CMK (cell line): ENCODE measurements around the gene HMGXB4.
"Not testable (repeated sequence)": the region's sequence is repeated elsewhere in the genome, so short reads cannot be mapped to it uniquely, and the experiment has no call there.

Experiments
- DNase-seq: peaks from one replicate; pipeline ENCODE4 v3.0.0-alpha.2; 2010; ENCODE audit warnings: low read depth

The HMGXB4 gene, protein sequence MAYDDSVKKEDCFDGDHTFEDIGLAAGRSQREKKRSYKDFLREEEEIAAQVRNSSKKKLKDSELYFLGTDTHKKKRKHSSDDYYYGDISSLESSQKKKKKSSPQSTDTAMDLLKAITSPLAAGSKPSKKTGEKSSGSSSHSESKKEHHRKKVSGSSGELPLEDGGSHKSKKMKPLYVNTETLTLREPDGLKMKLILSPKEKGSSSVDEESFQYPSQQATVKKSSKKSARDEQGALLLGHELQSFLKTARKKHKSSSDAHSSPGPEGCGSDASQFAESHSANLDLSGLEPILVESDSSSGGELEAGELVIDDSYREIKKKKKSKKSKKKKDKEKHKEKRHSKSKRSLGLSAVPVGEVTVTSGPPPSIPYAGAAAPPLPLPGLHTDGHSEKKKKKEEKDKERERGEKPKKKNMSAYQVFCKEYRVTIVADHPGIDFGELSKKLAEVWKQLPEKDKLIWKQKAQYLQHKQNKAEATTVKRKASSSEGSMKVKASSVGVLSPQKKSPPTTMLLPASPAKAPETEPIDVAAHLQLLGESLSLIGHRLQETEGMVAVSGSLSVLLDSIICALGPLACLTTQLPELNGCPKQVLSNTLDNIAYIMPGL

GRCh38 chr22:35257321-35258190 is at the start of gene HMGXB4:
Gene HMGXB4 (plus strand): TSS chr22:35257493. CDS start chr22:35262391, 4,898 bp downstream.
- peak; percentile 76 for DNase-seq

- DNase-seq = no peak
These were observed 49.3 kb upstream of the HMGXB4 start for GRCh38 chr22:35208003-35208402.

DNA sequence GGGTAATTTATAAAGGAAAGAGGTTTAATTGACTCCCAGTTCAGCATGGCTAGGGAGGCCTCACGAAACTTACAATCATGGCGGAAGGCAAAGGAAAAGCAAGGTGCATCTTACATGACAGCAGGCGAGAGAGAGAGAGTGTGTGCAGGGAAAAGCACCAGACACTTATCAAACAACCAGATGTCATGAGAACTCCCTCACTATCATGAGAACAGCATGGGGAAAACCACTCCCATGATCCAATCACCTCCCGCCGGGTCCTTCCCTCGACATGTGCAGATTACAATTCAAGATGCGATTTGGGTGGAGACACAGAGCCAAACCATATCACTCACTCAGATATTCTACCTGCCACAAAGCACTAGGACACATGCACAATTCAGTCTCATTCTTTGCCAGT is 48.1 kb upstream of the HMGXB4 start:
- no peak for DNase-seq

- DNase-seq = no peak
These were observed 45.3 kb upstream of the HMGXB4 start for GRCh38 chr22:35212009-35212408.

DNA sequence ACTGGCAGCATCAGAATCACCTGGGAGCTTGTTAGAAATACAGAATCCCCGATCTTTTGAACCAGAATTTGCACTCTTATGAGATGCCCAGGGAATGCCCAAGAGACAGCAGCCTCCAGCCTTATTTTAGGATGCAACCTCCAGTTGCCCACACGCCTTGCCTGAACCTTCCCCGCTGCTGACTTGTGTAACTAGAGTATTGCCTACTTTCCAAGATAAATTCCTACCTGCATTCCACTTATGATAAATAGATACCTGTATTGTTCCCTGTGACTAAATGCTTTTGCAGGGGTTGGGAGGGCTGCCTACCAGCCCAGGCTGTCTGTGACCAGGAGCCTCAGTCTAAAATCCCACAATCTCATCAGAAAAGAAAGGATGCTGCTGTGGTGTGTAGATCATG is 44.3 kb upstream of the HMGXB4 start:
- DNase-seq = no peak

GRCh38 chr22:35214968-35215367 is 42.3 kb upstream of the HMGXB4 start:
- DNase-seq = no peak

DNA sequence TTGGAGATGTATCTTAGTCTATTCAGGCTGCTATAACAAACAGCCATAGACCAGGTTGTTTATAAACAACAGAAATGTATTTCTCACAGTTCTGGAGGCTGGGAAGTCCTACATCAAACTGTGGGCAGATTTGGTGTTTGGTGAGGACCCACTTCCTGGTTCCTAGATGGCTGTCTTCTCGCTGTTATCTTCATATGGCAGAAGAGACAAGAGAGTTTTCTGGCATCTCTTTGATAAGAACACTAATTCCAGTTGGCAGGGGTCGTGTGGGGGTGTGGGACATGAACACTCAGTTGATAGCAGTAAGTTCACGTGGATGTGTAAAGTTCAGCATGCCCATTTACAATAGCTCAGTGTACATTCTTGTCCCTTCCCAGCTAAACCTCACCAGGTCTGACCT is 41.3 kb upstream of the HMGXB4 start:
- DNase-seq = peak; percentile 66

DNA sequence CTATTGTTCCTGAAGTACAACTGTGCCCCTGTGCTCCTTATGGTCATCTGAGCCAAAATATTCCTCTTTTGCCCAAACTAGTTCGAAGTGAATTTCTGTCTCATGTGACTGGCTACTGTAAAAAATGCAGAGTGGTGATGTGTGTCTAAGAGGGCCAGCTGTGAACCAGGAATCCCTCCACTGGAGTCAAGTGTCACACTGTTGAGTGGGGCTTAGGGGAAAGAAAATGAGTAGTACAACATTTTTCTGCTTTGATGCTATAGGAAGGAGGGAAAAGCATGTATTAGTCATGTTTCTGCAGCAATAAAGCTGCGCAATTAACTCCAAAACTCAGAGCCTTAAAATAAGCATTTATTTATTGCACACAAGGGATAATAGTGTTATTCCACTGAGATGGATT is 39.8 kb upstream of the HMGXB4 start:
- no peak for DNase-seq

GRCh38 chr22:35218079-35218478 is 39.2 kb upstream of the HMGXB4 start:
- DNase-seq = no peak

GRCh38 chr22:35219012-35219411 is 38.3 kb upstream of the HMGXB4 start:
- DNase-seq = no peak

DNA sequence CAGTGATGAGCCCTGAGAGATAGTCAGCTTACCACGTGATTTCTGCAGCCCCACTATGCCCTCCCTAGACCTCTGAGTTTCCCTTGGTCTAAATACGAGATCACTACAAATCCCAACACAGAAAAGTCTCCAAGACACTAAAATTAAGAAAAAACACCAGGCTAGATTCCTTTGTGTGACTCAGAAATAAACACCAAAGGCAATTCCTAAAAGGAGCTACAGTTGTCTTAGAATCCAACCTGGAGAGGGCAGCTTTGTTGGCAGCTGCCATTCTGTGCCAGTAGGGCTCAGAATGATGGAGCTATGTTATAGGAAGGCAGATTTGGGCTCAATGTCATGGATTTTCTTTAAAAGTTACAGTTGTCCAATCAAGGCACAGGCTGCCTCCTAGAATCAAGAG is 37.1 kb upstream of the HMGXB4 start:
- no peak for DNase-seq

DNA sequence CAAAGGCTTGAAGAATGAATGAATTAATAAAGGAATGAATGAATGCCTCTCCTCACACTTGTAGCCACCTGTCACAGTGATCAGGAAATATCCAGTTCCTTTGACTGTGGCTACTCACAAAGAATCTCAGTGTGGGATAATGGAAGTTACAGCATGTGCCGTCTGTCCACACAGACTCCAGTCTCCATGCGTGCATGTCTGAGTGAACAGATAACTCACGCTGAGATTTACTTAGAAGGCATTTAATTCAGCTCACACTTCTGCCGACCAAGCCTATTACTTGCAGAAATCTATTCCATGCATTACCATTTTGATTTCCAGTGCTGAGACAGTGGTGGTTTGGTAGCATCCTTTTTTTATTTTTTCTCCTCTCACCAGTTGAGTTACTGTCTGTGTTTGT is 32.3 kb upstream of the HMGXB4 start:
- no peak for DNase-seq

DNA sequence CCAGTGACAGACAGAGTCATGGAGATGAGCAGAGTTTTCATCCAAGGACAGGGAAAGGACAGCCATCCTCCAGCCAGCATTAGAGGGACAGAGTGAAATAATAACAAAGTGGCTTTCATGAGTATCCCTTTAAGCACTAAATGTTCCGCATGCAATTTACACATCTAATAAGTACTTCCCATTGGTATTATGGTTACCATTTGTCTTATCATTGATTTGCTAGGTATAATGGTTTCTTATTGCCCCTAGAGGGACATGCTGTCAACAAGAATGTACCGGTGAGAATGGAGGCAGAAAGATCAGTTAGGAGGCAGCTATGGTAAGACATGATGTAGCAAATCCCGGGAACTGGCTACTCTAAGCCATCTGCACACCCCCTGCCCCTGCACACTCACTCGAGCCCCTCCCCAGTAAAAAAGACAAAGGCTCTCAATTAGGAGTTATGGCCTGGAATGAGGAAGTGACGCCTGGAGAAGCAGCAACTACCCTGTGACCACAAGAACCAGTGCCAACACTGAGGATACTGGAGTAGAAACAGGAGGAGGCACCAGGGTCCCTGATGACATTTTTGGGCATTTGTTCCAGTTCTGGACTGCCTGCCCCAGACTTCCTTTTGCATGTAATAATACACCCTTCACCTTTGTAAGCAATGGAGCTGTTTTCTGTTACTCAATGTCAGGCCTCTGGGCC is 30.2 kb upstream of the HMGXB4 start:
- no peak for DNase-seq

DNA sequence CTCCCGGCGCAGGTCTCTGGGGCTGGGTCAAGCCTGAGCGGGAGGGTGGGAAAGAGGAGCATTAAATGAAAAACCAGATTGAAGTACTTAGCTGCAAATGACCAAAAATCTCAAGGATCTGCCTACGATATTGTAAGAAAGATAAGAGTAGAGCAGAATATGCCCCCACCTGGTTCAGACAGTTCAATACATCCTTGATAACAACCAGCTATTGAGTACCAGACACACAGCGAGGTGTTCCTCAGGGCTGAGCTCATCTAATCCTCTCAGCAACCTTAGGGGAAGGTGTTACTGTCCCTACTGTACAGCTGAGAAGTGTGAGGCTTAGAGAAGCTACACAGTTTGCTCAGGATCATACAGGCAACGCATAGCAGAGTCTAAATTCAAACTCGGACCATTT is 27.4 kb upstream of the HMGXB4 start:
- no peak for DNase-seq

- DNase-seq = no peak
These were observed 26.9 kb upstream of the HMGXB4 start for GRCh38 chr22:35230417-35230816.

DNA sequence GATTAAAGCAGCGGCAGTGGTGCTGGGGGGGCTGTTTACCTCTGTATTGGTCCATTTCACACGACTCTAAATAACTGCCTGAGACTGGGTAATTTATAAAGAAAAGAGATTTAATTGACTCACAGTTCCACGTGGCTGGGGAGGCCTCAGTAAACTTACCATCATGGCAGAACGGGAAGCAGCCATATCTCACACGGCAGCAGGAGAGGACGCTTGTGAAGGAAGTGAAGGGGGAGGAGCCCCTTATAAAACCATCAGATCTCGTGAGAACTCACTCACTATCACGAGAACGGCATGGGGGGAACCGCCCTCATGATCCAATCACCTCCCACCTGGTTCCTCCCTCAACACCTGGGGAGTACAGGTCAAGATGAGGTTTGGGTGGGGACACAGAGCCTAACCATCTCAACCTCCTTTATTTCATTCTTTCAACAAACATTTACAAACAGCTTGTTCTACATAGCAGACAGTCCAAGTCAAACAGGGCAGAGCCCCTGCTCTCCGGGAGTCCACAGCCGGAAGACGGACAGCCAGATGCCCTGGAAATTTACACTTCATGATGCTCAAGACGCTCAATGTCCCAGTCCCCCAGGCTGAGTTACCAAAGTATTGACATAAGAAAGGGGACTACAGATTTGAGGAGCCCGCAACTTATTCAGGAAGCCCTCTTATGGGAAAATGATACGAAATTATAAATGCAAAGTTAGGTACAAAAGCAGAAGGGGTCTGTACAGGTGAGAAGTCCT is 26.3 kb upstream of the HMGXB4 start:
- DNase-seq = peak; percentile 67

- peak; percentile 61 for DNase-seq
These were observed 25.7 kb upstream of the HMGXB4 start for GRCh38 chr22:35231585-35232084.

GRCh38 chr22:35238749-35239148 is 18.5 kb upstream of the HMGXB4 start:
- not testable (repeated sequence) for DNase-seq

- DNase-seq = not testable (repeated sequence)
These were observed 12.8 kb upstream of the HMGXB4 start for GRCh38 chr22:35244507-35244906.

GRCh38 chr22:35250156-35250555 is 7.1 kb upstream of the HMGXB4 start:
- no peak for DNase-seq

- no peak for DNase-seq
These were observed 3.3 kb upstream of the HMGXB4 start for GRCh38 chr22:35253946-35254345.
